IMR-90 (cell line): ENCODE measurements around the gene CNGB1. TPM values are rescaled to one million over a fixed set of nuclear protein-coding genes. Genes with fewer than 3 reads are reported as not detected.

Experiments used
- ATAC-seq: fragments of 200-7000 bp; cut with Tn5 transposase; 2 replicates; pipeline ENCODE4 v1.9.1; 2020; ENCODE audit warnings: low read depth, mild to moderate bottlenecking, moderate library complexity
- BruUV-seq: library from RNA; stranded (reverse); fragments of 400-500 nt; replicated peaks from 2 replicates; lab custom pipeline; 2021; lab: Mats Ljungman, UMichigan
- CTCF ChIA-PET: fragments of 300-600 bp; formaldehyde crosslinking; extraction: SDS; loops from one replicate; lab custom pipeline; 2021; ENCODE audit warnings: antibody characterized with exemption; lab: Yijun Ruan, JAX
- POLR2A ChIA-PET: fragments of 300-600 bp; sonication (Branson Sonifier 250); formaldehyde crosslinking; loops from one replicate; lab custom pipeline; 2022; ENCODE audit warnings: antibody characterized with exemption; ENCODE audit not compliant: unreplicated experiment; lab: Charles Lee
- DNase-seq: peaks from one replicate; pipeline ENCODE4 v3.0.0; 2013
- H2AFZ ChIP-seq: replicated peaks from 2 replicates; pipeline ENCODE3; 2013; ENCODE audit warnings: low read length, mild to moderate bottlenecking; ENCODE audit not compliant: poor library complexity
- H2AK5ac ChIP-seq: 2 replicates; pipeline ENCODE4 v1.6.1; 2013; ENCODE audit warnings: low read depth, low read length, inconsistent platforms
- H2AK9ac ChIP-seq: replicated peaks from 2 replicates; pipeline ENCODE3; 2013; ENCODE audit warnings: mild to moderate bottlenecking, low read depth, low read length, moderate library complexity; ENCODE audit not compliant: poor library complexity
- H2BK120ac ChIP-seq: 2 replicates; pipeline ENCODE4 v1.6.1; 2013; ENCODE audit warnings: low read depth, low read length, inconsistent platforms
- H2BK15ac ChIP-seq: 3 replicates; pipeline ENCODE4 v1.6.1; 2013; ENCODE audit warnings: low read depth, low read length, inconsistent platforms
- H2BK20ac ChIP-seq: 2 replicates; pipeline ENCODE4 v1.6.1; 2013; ENCODE audit warnings: low read depth, mild to moderate bottlenecking, inconsistent platforms, low read length, moderate library complexity
- H2BK5ac ChIP-seq: 2 replicates; pipeline ENCODE4 v1.6.1; 2013; ENCODE audit warnings: mild to moderate bottlenecking, low read depth, low read length, inconsistent platforms; ENCODE audit not compliant: poor library complexity, severe bottlenecking
- H3K14ac ChIP-seq: replicated peaks from 2 replicates; pipeline ENCODE4 v1.6.1; 2013; ENCODE audit warnings: low read depth, low read length, inconsistent platforms
- H3K18ac ChIP-seq: 2 replicates; pipeline ENCODE4 v1.6.1; 2013; ENCODE audit warnings: low read depth, low read length, control low read depth
- H3K23ac ChIP-seq: 2 replicates; pipeline ENCODE4 v1.6.1; 2013; ENCODE audit warnings: low read depth, low read length, inconsistent platforms
- H3K27ac ChIP-seq: 2 replicates; pipeline ENCODE4 v1.5.1; 2013; ENCODE audit warnings: mild to moderate bottlenecking, control low read depth, low read length; ENCODE audit not compliant: insufficient read depth
- H3K27me3 ChIP-seq: 2 replicates; pipeline ENCODE4 v1.6.1; 2013; ENCODE audit warnings: low read length; ENCODE audit not compliant: control insufficient read depth, insufficient read depth
- H3K36me3 ChIP-seq: 2 replicates; pipeline ENCODE4 v1.6.1; 2013; ENCODE audit warnings: low read length, mixed read lengths; ENCODE audit not compliant: control insufficient read depth, insufficient read depth
- H3K4ac ChIP-seq: 2 replicates; pipeline ENCODE4 v1.6.1; 2013; ENCODE audit warnings: low read depth, low read length, inconsistent platforms
- H3K4me1 ChIP-seq: 2 replicates; pipeline ENCODE4 v1.6.1; 2013; ENCODE audit warnings: low read length, mixed read lengths; ENCODE audit not compliant: control insufficient read depth, insufficient read depth
- H3K4me2 ChIP-seq: 2 replicates; pipeline ENCODE4 v1.6.1; 2013; ENCODE audit warnings: low read depth, mild to moderate bottlenecking, control low read depth, low read length, moderate library complexity
- H3K4me3 ChIP-seq: 2 replicates; pipeline ENCODE4 v1.5.1; 2013; ENCODE audit warnings: low read depth, mild to moderate bottlenecking, control low read depth, low read length, moderate library complexity; ENCODE audit not compliant: insufficient read depth
- H3K56ac ChIP-seq: 2 replicates; pipeline ENCODE4 v1.6.1; 2013; ENCODE audit warnings: low read length, inconsistent platforms; ENCODE audit not compliant: insufficient read depth; ENCODE audit errors: extremely low read depth
- H3K79me1 ChIP-seq, 2 experiments: 2 replicates each; pipeline ENCODE4 v1.6.1; 2013; ENCODE audit warnings: low read length in 2 of 2, inconsistent platforms in 1 of 2, low read depth in 1 of 2
- H3K9ac ChIP-seq: 2 replicates; pipeline ENCODE4 v1.6.1; 2013; ENCODE audit warnings: low read depth, low read length, control low read depth
- H3K9me1 ChIP-seq: 2 replicates; pipeline ENCODE4 v1.6.1; 2013; ENCODE audit warnings: low read length, inconsistent platforms; ENCODE audit not compliant: insufficient read depth
- H3K9me3 ChIP-seq: 2 replicates; pipeline ENCODE4 v1.6.1; 2013; ENCODE audit warnings: low read length; ENCODE audit not compliant: control insufficient read depth, insufficient read depth
- H4K20me1 ChIP-seq: 2 replicates; pipeline ENCODE4 v1.6.1; 2013; ENCODE audit warnings: low read length, inconsistent platforms; ENCODE audit not compliant: insufficient read depth
- H4K5ac ChIP-seq: 2 replicates; pipeline ENCODE4 v1.6.1; 2013; ENCODE audit warnings: mild to moderate bottlenecking, low read depth, low read length, control low read depth
- H4K8ac ChIP-seq, 2 experiments: 2 replicates each; pipeline ENCODE4 v1.6.1; 2013; ENCODE audit warnings: low read depth in 2 of 2, low read length in 2 of 2, control low read depth in 1 of 2, inconsistent platforms in 1 of 2
- H4K91ac ChIP-seq: 2 replicates; pipeline ENCODE4 v1.6.1; 2013; ENCODE audit warnings: low read depth, low read length, inconsistent platforms; ENCODE audit not compliant: insufficient read depth
- NFE2L2 ChIP-seq: fragments of 150-350 bp; IDR thresholded peaks from 2 replicates; pipeline ENCODE4 v1.6.1; 2016; ENCODE audit warnings: low read depth, mild to moderate bottlenecking, low read length
- POLR2A ChIP-seq: IDR thresholded peaks from 2 replicates; pipeline ENCODE4 v1.6.1; 2012; ENCODE audit warnings: mild to moderate bottlenecking, low read depth, low read length
- RAD21 ChIP-seq: IDR thresholded peaks from 2 replicates; pipeline ENCODE4 v1.6.1; 2012; ENCODE audit warnings: low read length, improper control_type of control experiment
- RFX5 ChIP-seq: IDR thresholded peaks from 2 replicates; pipeline ENCODE4 v1.8.0; 2012; ENCODE audit warnings: low read depth, mild to moderate bottlenecking, low read length, moderate library complexity
- SMC3 ChIP-seq: fragments of 150-350 bp; IDR thresholded peaks from 2 replicates; pipeline ENCODE4 v1.6.1; 2016; ENCODE audit warnings: low read depth, mild to moderate bottlenecking, antibody characterized with exemption, low read length, moderate library complexity
- WGBS, 2 experiments: methylation state at CpG; one replicate each; pipeline versions ENCODE4 v1.1.5 to v1.1.7; 2013; ENCODE audit warnings: missing lambda C conversion rate in 2 of 2; ENCODE audit not compliant: insufficient read length in 1 of 2; ENCODE audit errors: extremely low coverage in 2 of 2; 5-methylcytosine and 5-hydroxymethylcytosine counted together
- dilution Hi-C: fragments of 300-500 bp; cut with HindIII; formaldehyde crosslinking; loops from one replicate; pipeline ENCODE4 v1.14.3; 2018; ENCODE audit warnings: low sequenced_read_pairs; ENCODE audit not compliant: unreplicated experiment
- in situ Hi-C: fragments of 300-500 bp; cut with MboI; formaldehyde crosslinking; loops from 3 replicates; pipeline ENCODE4 v1.14.3; 2019; ENCODE audit warnings: low sequenced_read_pairs, inconsistent platforms, mixed read lengths
- intact Hi-C: fragments of 100-400 bp; cut with micrococcal nuclease; formaldehyde crosslinking; loops from 2 replicates; pipeline ENCODE4 v1.10.0; 2022
- polyA plus RNA-seq, 3 experiments: library from polyadenylated mRNA; depleted of rRNA; stranded (reverse); fragments of >200 nt; gene quantifications; 2 replicates each; pipeline ENCODE4 v1.2.3, GENCODE V29; 2012; ENCODE audit warnings: low replicate concordance in 1 of 3
- total RNA-seq: library from RNA; depleted of rRNA; stranded (reverse); fragments of >200 nt; gene quantifications from 2 replicates; pipeline ENCODE4 v1.2.3, GENCODE V29; 2012
- TF ChIP-seq, protein P1 (sequence below): conservative IDR thresholded peaks from 2 replicates; pipeline ENCODE4 v1.5.1; 2012; ENCODE audit warnings: mild to moderate bottlenecking, low read depth, low read length, improper control_type of control experiment

The CNGB1 gene
- total and polyA plus RNA-seq, 2 of the 4 experiments (the other 2 are of a cell fraction) = not detected

DNA sequence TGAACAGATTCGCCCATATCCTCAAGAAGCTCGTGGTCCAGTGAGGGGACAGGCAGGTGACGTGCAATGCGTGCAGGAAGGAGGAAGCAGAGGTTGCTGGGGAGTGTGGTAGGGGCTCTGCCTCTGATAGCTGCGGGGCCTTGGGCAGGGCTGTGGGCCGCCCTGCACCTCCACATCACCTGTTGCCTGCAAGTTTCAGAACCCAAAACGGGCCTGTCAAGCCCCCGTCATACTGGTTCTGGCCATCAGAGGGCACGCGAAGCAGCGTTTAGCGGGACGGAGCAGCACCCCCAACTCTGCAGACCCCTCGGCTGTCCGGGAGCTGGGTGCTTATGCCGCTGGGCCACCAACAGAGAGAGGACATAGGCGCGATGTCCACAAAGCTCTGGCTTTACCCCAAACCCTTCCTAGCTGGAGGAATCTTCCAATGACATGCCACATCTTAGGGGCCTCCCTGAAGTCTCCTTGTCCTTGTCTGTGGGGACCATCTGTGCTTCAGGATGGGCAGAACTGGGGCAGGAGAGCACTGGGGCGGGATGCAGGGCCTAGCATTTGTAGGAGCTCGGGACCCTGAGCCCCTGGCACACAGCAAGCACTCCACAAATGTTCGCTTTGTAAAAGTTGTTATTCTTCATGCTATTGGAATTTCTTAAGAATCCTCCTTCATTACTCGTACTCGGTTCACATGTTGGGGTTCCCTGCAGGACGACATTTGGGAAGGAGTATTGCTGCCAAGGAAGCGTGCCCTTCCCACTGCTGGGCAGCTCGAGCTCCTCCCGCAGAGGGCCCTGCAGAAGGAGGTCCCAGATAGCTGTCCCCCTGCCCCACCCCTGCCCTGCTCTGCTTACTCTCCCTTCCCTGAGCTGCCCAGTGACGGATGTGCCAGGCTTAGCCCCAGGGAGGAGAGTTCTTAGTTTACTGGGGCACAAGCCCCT is 64.3 kb downstream of the CNGB1 start:
- dilution Hi-C loops = no loop called here
- BruUV-seq = no TSS peak
- H3K36me3 ChIP-seq = no peaks in the 10 kb centered on the region

More for the DNA sequence above, 64.3 kb downstream of the CNGB1 start:
- Histone ChIP-seq H4K8ac (no peak overlapping the region), H4K91ac (no peak overlapping the region), H2BK15ac (no peak overlapping the region), H3K9me1 (no peaks in the 10 kb centered on the region), H3K4ac (no peak overlapping the region), H3K4me2 (no peak overlapping the region), H3K27ac (no peak overlapping the region), H4K5ac (no peak overlapping the region), H3K9me3 (no peaks in the 10 kb centered on the region), H2AK5ac (0 out of 2 replicates have a peak overlapping the region, but pooled peaks have one; percentile 21), H3K4me1 (peaks cover 3% of the 10 kb centered on the region; the same call in 1 of the 2 replicates), H2AFZ (peak overlapping the region; percentile 58), H3K4me3 (no peak overlapping the region), H3K23ac (no peak overlapping the region), H3K27me3 (peaks cover 59% of the 10 kb centered on the region), H3K18ac (no peak overlapping the region), H2BK5ac (no peak overlapping the region), H3K14ac (no peak overlapping the region), H3K79me1 (no peaks in the 10 kb centered on the region), H3K56ac (no peak overlapping the region), H2BK120ac (no peak overlapping the region), H3K9ac (no peak overlapping the region), H4K20me1 (0 out of 2 replicates have a peak, but pooled peaks cover 7% of the 10 kb centered on the region), H2BK20ac (no peak overlapping the region), H2AK9ac (peak overlapping the region; percentile 23)
- intact Hi-C loops (no loop called here), in situ Hi-C loops (loop anchor here (25.0 kb wide), 1 partner anchor 206 kb away; no protein-coding TSS in a partner anchor)
- ChIA-PET CTCF (interaction anchor here (0.6 to 2.2 kb wide), 11 partner anchors 13 to 314 kb away, joined by 3 to 6 read pairs (median 3); partner anchors contain the start of gene USB1), POLR2A (no interaction called here)
- WGBS, 2 experiments = 10% methylated on average over 2 of the region's 28 CpGs; no CpG with 5 or more reads in 1 of the 2 experiments
- ATAC-seq (peak; percentile 79), DNase-seq (no peak)
- TF ChIP-seq SMC3 (peak; percentile 32; the same call in 1 of the 2 replicates), NFE2L2 (no peak), RAD21 (peak; percentile 53; the same call in 1 of the 2 replicates), POLR2A (no peak), RFX5 (0 out of 2 replicates have a peak, but pooled peaks have one; percentile 17)
- TF ChIP-seq, protein P1, sequence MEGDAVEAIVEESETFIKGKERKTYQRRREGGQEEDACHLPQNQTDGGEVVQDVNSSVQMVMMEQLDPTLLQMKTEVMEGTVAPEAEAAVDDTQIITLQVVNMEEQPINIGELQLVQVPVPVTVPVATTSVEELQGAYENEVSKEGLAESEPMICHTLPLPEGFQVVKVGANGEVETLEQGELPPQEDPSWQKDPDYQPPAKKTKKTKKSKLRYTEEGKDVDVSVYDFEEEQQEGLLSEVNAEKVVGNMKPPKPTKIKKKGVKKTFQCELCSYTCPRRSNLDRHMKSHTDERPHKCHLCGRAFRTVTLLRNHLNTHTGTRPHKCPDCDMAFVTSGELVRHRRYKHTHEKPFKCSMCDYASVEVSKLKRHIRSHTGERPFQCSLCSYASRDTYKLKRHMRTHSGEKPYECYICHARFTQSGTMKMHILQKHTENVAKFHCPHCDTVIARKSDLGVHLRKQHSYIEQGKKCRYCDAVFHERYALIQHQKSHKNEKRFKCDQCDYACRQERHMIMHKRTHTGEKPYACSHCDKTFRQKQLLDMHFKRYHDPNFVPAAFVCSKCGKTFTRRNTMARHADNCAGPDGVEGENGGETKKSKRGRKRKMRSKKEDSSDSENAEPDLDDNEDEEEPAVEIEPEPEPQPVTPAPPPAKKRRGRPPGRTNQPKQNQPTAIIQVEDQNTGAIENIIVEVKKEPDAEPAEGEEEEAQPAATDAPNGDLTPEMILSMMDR = peak; percentile 47
